ENCODE data around the gene CACNA1G.

The CACNA1G gene

GRCh38 chr17:50662632-50663225 is 102.2 kb downstream of the CACNA1G start:
- no peak for DNase-seq (ENCODE audit: low read depth)
- no peak for TF ChIP-seq CTCF (IDR thresholded peaks at IDR 0.05; ENCODE audit: control insufficient read depth, insufficient read depth, low read depth, low read length, missing control alignments)
- H3K4me3 ChIP-seq (ENCODE audit: control insufficient read depth, low read depth, low read length): no peak overlapping the region

GRCh38 chr17:50663812-50664374 is 103.4 kb downstream of the CACNA1G start:
- no peak overlapping the region for H3K4me3 ChIP-seq (ENCODE audit: control insufficient read depth, low read depth, low read length)
- no peak for TF ChIP-seq CTCF (IDR thresholded peaks at IDR 0.05; ENCODE audit: control insufficient read depth, insufficient read depth, low read depth, low read length, missing control alignments)
- DNase-seq (ENCODE audit: low read depth): no peak

GRCh38 chr17:50664788-50665458 is 104.4 kb downstream of the CACNA1G start:
- TF ChIP-seq CTCF (IDR thresholded peaks at IDR 0.05; ENCODE audit: control insufficient read depth, insufficient read depth, low read depth, low read length, missing control alignments): no peak
- no peak overlapping the region for H3K4me3 ChIP-seq (ENCODE audit: control insufficient read depth, low read depth, low read length)
- no peak for DNase-seq (ENCODE audit: low read depth)

- no peak overlapping the region for H3K4me3 ChIP-seq (ENCODE audit: control insufficient read depth, low read depth, low read length)
- DNase-seq (ENCODE audit: low read depth): no peak
- TF ChIP-seq CTCF (IDR thresholded peaks at IDR 0.05; ENCODE audit: control insufficient read depth, insufficient read depth, low read depth, low read length, missing control alignments): no peak
Measured at GRCh38 chr17:50665838-50666237, 105.3 kb downstream of the CACNA1G start.

GRCh38 chr17:50666316-50666715 is 105.8 kb downstream of the CACNA1G start:
- no peak overlapping the region for H3K4me3 ChIP-seq (ENCODE audit: control insufficient read depth, low read depth, low read length)
- no peak for TF ChIP-seq CTCF (IDR thresholded peaks at IDR 0.05; ENCODE audit: control insufficient read depth, insufficient read depth, low read depth, low read length, missing control alignments)
- DNase-seq (ENCODE audit: low read depth): no peak

GRCh38 chr17:50667259-50668024 is 106.9 kb downstream of the CACNA1G start:
- DNase-seq (ENCODE audit: low read depth): no peak
- TF ChIP-seq CTCF (IDR thresholded peaks at IDR 0.05; ENCODE audit: control insufficient read depth, insufficient read depth, low read depth, low read length, missing control alignments): no peak
- H3K4me3 ChIP-seq (ENCODE audit: control insufficient read depth, low read depth, low read length): no peak overlapping the region
